Measurements from ENCODE around the gene GPR156.
A peak's percentile ranks its signal among the peaks of the same experiment; 100 is the strongest.
"Not testable (repeated sequence)": the region's sequence is repeated elsewhere in the genome, so short reads cannot be mapped to it uniquely, and the experiment has no call there.

GPR156 gene

GRCh38 chr3:120274739-120275167, 10.3 kb downstream of the GPR156 start:
- DNase-seq (ENCODE audit: low read depth) = peak; percentile 44

GRCh38 chr3:120272286-120272685, 12.7 kb downstream of the GPR156 start:
- peak; percentile 9 for DNase-seq (ENCODE audit: low read depth)

- DNase-seq (ENCODE audit: low read depth) = no peak
These were observed 19.0 kb downstream of the GPR156 start for GRCh38 chr3:120265989-120266388.

GRCh38 chr3:120264963-120265362, 20.1 kb downstream of the GPR156 start:
- no peak for DNase-seq (ENCODE audit: low read depth)

- DNase-seq (ENCODE audit: low read depth) = no peak
These were observed 21.2 kb downstream of the GPR156 start for GRCh38 chr3:120263792-120264191.

- no peak for DNase-seq (ENCODE audit: low read depth)
These were observed 27.0 kb downstream of the GPR156 start for GRCh38 chr3:120258009-120258408.

GRCh38 chr3:120245386-120245785, 39.6 kb downstream of the GPR156 start:
- DNase-seq (ENCODE audit: low read depth) = no peak

- DNase-seq (ENCODE audit: low read depth) = no peak
These were observed 40.2 kb downstream of the GPR156 start for GRCh38 chr3:120244834-120245225.

GRCh38 chr3:120239644-120240043, 45.4 kb downstream of the GPR156 start:
- DNase-seq (ENCODE audit: low read depth) = no peak

- peak; percentile 11 for DNase-seq (ENCODE audit: low read depth)
These were observed 57.2 kb downstream of the GPR156 start for GRCh38 chr3:120227710-120228347.

- no peak for DNase-seq (ENCODE audit: low read depth)
These were observed 60.8 kb downstream of the GPR156 start for GRCh38 chr3:120224237-120224636.

- DNase-seq (ENCODE audit: low read depth) = no peak
These were observed 66.0 kb downstream of the GPR156 start for GRCh38 chr3:120218981-120219380.

- DNase-seq (ENCODE audit: low read depth) = not testable (repeated sequence)
These were observed 68.4 kb downstream of the GPR156 start for GRCh38 chr3:120216633-120217032.

GRCh38 chr3:120214176-120214575, 70.8 kb downstream of the GPR156 start:
- DNase-seq (ENCODE audit: low read depth) = peak; percentile 8

GRCh38 chr3:120212505-120212904, 72.5 kb downstream of the GPR156 start:
- no peak for DNase-seq (ENCODE audit: low read depth)

- DNase-seq (ENCODE audit: low read depth) = no peak
These were observed 75.6 kb downstream of the GPR156 start for GRCh38 chr3:120209425-120209824.

- DNase-seq (ENCODE audit: low read depth) = no peak
These were observed 80.7 kb downstream of the GPR156 start for GRCh38 chr3:120204338-120204737.

GRCh38 chr3:120203621-120204020, 81.4 kb downstream of the GPR156 start:
- DNase-seq (ENCODE audit: low read depth) = no peak

GRCh38 chr3:120203016-120203415, 82.0 kb downstream of the GPR156 start:
- DNase-seq (ENCODE audit: low read depth) = peak; percentile 87

GRCh38 chr3:120202363-120202762, 82.7 kb downstream of the GPR156 start:
- no peak for DNase-seq (ENCODE audit: low read depth)

GRCh38 chr3:120200493-120201235, 84.4 kb downstream of the GPR156 start:
- DNase-seq (ENCODE audit: low read depth) = no peak

- DNase-seq (ENCODE audit: low read depth) = peak; percentile 56
These were observed 86.6 kb downstream of the GPR156 start for GRCh38 chr3:120198305-120198878.

- no peak for DNase-seq (ENCODE audit: low read depth)
These were observed 88.2 kb downstream of the GPR156 start for GRCh38 chr3:120196812-120197211.

Data from iris pigment epithelial cell (primary cell).